CD8-positive, alpha-beta memory T cell (primary cell): ENCODE results near the gene ELF2. TPM values are rescaled to one million over a fixed set of nuclear protein-coding genes. Genes with fewer than 3 reads are reported as not detected.

Experiments
- polyA plus RNA-seq: library from polyadenylated mRNA; unstranded; fragments of 300-500 nt; fragmentation: Illumina TruSeq; gene quantifications from one replicate; pipeline ENCODE4 v1.2.3, GENCODE V29; 2021
- total RNA-seq, 2 experiments: library from RNA; stranded (reverse); gene quantifications; one replicate each; pipeline ENCODE4 v1.2.3, GENCODE V29; 2021

The ELF2 gene
- total and polyA plus RNA-seq, 3 experiments from 2014 or later, result 26.6 to 32.5 (median 27.4) TPM

Other genes with a start within 250 kb of the ELF2 start
- 10 to 100 TPM; 18.3 to 20.3 TPM for gene NOCT, start 161.4 kb downstream of the ELF2 start, total RNA-seq
- gene NOCT, start 161.4 kb downstream of the ELF2 start, polyA plus RNA-seq, result 1.5 TPM
- not detected for gene MGARP, start 103.0 kb upstream of the ELF2 start, total RNA-seq
- 0.84 TPM for gene MGARP, start 103.0 kb upstream of the ELF2 start, polyA plus RNA-seq
- gene NAA15, start 124.3 kb upstream of the ELF2 start, total RNA-seq, result 100 to 1,000 TPM; 116 to 122 TPM
- 47.0 TPM for gene NAA15, start 124.3 kb upstream of the ELF2 start, polyA plus RNA-seq
- gene NDUFC1, start 125.3 kb upstream of the ELF2 start, total RNA-seq, result 10 to 100 TPM; 49.6 to 50.2 TPM
- 146 TPM for gene NDUFC1, start 125.3 kb upstream of the ELF2 start, polyA plus RNA-seq